Activated naive CD8-positive, alpha-beta T cell (primary cell): ENCODE data around the gene PXT1.
"Not testable (repeated sequence)": the region's sequence is repeated elsewhere in the genome, so short reads cannot be mapped to it uniquely, and the experiment has no call there.

Experiments used
- H3K27ac Mint-ChIP-seq: one replicate; pipeline ENCODE4 v1.8.0; 2021; ENCODE audit warnings: mixed read lengths
- H3K27me3 Mint-ChIP-seq: one replicate; pipeline ENCODE4 v1.8.0; 2021; ENCODE audit warnings: mixed read lengths
- H3K36me3 Mint-ChIP-seq: one replicate; pipeline ENCODE4 v1.8.0; 2021; ENCODE audit warnings: mixed read lengths
- H3K4me1 Mint-ChIP-seq: one replicate; pipeline ENCODE4 v1.8.0; 2021; ENCODE audit warnings: low read depth, mixed read lengths
- H3K4me3 Mint-ChIP-seq: one replicate; pipeline ENCODE4 v1.8.0; 2021; ENCODE audit warnings: mild to moderate bottlenecking, mixed read lengths
- H3K9me3 Mint-ChIP-seq: one replicate; pipeline ENCODE4 v1.8.0; 2021; ENCODE audit warnings: low read depth, mixed read lengths

PXT1 gene

GRCh38 chr6:36428911-36429310, 13.7 kb downstream of the PXT1 start:
- Mint-ChIP-seq H3K9me3 (no peaks in the 10 kb centered on the region), H3K36me3 (no peaks in the 10 kb centered on the region), H3K4me1 (peaks cover 3% of the 10 kb centered on the region), H3K4me3 (no peak overlapping the region), H3K27me3 (no peaks in the 10 kb centered on the region), H3K27ac (no peak overlapping the region)

DNA sequence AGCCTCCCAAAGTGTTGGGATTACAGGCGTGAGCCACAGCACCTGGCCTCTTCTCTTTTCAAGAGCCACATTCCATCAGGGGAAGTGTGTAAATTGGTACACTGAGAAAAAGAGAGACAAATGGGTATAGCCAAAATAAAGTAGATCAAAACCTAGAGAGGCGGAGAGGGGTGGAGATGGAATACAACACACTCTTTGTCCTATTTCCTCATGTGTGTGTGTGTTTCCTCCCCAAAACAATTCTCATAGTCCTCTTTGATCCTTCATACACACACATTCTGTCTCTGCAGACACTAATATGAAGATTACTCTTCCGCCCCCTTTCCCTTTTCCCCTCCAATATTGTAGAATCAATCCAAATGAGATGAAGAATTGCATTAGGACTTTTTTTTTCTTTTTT, 16.0 kb downstream of the PXT1 start:
- Mint-ChIP-seq H3K36me3 (no peaks in the 10 kb centered on the region), H3K27ac (no peak overlapping the region), H3K4me3 (no peak overlapping the region), H3K4me1 (peaks cover 17% of the 10 kb centered on the region), H3K9me3 (no peaks in the 10 kb centered on the region), H3K27me3 (no peaks in the 10 kb centered on the region)

DNA sequence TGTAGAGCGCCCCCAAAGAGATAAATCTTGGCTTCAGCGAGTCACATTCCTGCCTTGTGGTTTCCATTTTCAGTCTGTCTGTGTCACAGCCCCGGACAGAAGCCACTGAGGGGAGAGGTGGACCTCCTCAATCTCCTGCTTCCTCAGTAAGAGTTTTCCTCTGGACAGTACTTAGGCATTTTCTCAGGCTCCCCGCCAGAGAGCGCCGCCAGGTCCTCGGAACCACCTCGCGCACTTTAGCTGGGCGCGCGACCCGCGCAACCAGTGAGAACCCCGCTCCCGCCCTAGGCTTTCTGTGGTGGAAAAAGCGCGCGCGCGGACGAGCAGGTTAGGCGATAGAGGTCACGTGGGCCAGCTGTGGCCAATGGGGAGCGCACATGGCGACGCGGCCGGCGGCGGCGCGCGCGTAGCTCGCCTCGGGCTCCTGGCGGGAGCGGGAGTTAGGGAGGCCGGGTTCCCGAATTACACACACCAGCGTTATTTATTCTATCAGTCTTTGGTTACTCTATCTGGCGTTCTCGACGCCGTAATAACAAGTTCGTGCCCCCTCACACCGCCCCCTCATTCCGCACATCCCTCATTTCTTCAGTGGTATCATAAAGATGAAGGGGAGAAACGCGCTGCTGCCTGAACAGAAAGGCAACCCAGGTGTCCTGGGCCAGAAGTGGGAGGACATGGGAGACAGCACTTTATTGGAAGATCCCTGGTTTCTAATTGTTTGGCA, 19.4 kb downstream of the PXT1 start:
- no peaks in the 10 kb centered on the region for H3K36me3 Mint-ChIP-seq
- peak overlapping the region; percentile 92 for H3K27ac Mint-ChIP-seq
- no peaks in the 10 kb centered on the region for H3K9me3 Mint-ChIP-seq
- peaks cover 17% of the 10 kb centered on the region for H3K4me1 Mint-ChIP-seq
- peak overlapping the region; percentile 91 for H3K4me3 Mint-ChIP-seq
- H3K27me3 Mint-ChIP-seq: no peaks in the 10 kb centered on the region

- Mint-ChIP-seq H3K36me3 (no peaks in the 10 kb centered on the region), H3K4me1 (peaks cover 17% of the 10 kb centered on the region), H3K4me3 (peak overlapping the region; percentile 91), H3K27ac (peak overlapping the region; percentile 92), H3K27me3 (no peaks in the 10 kb centered on the region), H3K9me3 (no peaks in the 10 kb centered on the region)
Measured at GRCh38 chr6:36422714-36423100, 19.9 kb downstream of the PXT1 start.

DNA sequence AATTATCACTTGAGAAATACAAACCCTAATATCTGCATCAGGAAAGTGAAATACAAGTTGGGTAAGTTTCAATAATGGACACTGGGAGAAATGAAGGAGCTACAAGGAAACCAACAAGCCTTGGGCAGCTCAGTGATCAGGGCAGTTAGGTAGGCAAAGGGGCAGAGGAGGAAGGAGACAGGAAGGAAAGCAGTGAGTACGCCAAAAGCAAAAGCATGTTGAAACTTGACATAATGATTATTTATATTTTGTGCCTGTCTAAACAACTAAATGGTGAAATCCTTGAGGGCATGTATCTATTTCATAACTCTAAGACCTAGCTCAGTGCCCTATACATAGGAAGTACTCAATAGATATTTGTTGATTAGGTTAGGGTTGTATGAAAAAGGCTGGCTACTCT, 23.3 kb downstream of the PXT1 start:
- Mint-ChIP-seq H3K4me1 (peaks cover 14% of the 10 kb centered on the region), H3K9me3 (no peaks in the 10 kb centered on the region), H3K36me3 (no peaks in the 10 kb centered on the region), H3K27me3 (no peaks in the 10 kb centered on the region), H3K27ac (no peak overlapping the region), H3K4me3 (no peak overlapping the region)

GRCh38 chr6:36418558-36418957, 24.1 kb downstream of the PXT1 start:
- Mint-ChIP-seq H3K27ac (no peak overlapping the region), H3K27me3 (no peaks in the 10 kb centered on the region), H3K4me3 (no peak overlapping the region), H3K4me1 (peaks cover 10% of the 10 kb centered on the region), H3K36me3 (no peaks in the 10 kb centered on the region), H3K9me3 (no peaks in the 10 kb centered on the region)

DNA sequence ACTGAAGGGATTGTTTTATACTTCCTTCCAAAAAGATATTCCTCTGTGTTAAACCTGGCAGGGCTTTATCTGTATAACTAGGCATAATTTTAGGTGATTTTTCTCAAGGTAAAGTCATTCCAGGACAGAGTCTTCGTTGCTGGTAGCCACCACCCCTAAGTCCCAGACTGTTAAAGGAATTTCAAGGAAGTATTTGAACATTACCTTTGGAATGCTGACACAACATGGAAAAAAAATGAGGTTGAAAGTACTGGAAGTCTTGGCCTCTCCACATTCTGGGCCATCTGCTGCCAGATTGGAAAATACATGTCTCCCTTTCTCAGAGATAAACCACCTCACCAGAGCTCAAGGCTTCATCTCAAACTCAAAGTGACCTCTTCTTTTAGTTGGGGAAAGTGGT, 28.2 kb downstream of the PXT1 start:
- H3K4me1 Mint-ChIP-seq: no peaks in the 10 kb centered on the region
- H3K27ac Mint-ChIP-seq: no peak overlapping the region
- H3K4me3 Mint-ChIP-seq: no peak overlapping the region
- no peaks in the 10 kb centered on the region for H3K27me3 Mint-ChIP-seq
- peaks cover 3% of the 10 kb centered on the region for H3K36me3 Mint-ChIP-seq
- peaks cover 4% of the 10 kb centered on the region for H3K9me3 Mint-ChIP-seq

DNA sequence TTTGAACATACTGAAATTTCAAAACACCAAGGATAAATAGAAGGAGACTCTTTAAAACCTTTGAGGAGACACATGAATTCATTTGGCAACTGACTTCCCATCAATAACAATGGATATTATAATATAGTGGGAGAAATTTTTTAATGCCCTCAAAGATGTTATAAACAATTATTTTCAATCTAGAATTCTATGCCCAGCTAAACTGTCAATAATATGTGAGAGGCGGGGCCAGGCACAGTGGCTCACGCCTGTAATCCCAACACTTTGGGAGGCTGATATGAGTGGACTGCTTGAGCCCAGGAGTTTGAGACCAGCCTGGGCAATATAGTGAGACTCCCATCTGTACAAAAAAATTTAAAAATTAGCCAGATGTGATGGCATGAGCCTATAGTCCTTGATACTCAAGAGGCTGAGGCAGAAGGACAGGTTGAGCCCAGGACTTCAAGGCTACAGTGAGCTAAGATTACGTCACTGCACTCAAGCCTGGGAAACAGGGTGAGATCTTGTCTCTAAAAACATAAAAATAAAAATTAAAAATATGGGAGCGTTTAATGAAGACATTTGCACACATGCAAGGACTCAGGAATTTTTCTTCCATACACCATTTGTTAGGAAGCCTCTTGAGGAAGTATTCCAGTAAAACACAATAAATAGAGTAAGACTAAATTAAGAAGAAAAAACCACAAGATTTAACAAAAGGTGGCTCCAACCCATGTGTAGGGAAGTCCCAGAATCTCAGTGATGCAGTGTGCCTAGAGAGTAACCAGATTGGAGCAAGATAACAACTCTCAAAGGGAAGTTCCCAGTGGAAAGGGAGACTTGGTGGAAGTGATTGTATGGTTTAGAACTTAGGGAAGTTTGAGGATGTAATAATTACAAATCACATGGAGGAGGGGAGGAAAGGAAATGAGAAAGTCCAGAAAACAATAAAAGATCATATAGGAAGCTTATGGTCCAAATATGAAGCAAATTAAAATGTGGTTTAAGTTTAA, 28.9 kb downstream of the PXT1 start:
- Mint-ChIP-seq H3K4me3 (no peak overlapping the region), H3K9me3 (peaks cover 4% of the 10 kb centered on the region), H3K4me1 (no peaks in the 10 kb centered on the region), H3K27me3 (no peaks in the 10 kb centered on the region), H3K36me3 (peaks cover 3% of the 10 kb centered on the region), H3K27ac (no peak overlapping the region)

DNA sequence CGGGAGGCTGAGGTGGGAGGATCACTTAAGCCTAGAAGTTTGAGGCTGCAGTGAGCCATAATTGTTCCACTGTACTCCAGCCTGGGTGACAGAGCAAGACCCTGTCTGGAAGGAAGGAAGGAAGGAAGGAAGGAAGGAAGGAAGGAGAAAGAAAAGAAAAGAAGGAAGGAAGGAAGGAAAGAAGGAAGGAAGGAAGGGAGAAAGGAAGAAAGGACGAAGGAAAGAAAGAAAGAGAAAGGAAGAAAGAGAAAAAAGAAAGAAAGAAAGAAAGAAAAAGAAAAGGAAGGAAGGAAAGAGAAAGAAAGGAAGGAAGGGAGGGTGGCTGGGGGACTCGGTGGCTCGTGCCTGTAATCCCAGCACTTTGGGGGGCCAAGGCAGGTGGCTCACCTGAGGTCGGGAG, 32.9 kb downstream of the PXT1 start:
- H3K9me3 Mint-ChIP-seq, H3K4me3 Mint-ChIP-seq, H3K36me3 Mint-ChIP-seq, H3K27me3 Mint-ChIP-seq, H3K4me1 Mint-ChIP-seq, H3K27ac Mint-ChIP-seq: not testable (repeated sequence)

DNA sequence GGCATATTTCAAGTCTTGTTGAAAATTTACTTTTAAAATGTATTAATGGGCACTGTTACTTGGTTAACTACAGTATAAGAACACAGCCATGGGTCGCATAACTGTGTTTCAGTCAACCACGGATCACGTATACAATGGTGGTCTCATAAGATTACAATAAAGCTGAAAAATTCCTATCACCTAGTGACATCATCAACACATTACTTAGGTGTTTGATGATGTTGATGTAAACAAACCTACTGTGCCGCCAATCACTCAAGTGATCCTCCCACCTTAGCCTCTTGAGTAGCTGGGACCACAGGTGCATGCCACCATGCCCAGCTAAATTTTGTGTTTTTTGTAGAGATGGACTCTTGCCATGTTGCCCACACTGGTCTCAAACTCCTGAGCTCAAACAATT, 38.5 kb downstream of the PXT1 start:
- Mint-ChIP-seq H3K27me3 (peaks cover 12% of the 10 kb centered on the region), H3K36me3 (no peaks in the 10 kb centered on the region), H3K4me1 (no peaks in the 10 kb centered on the region), H3K9me3 (no peaks in the 10 kb centered on the region), H3K4me3 (no peak overlapping the region), H3K27ac (no peak overlapping the region)

DNA sequence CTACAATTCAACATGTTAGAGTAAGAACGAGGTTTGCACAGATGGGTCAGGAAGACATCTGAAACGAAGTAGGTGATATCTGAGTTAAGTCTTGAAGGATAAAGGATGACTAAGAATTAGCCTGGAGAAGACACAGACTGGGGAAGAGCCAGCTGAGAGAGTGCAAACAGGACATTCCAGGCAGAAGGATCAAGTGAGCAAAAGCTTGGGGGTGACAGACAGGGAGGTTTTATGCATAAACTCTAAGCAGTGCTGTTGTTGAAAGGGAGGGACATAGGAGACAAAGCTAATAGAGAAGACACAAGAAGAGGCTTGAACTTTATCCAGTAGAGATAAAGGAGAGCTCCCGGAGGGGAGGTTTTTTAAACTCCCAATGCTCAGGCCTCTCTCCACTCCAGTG, 40.2 kb downstream of the PXT1 start:
- no peak overlapping the region for H3K27ac Mint-ChIP-seq
- H3K27me3 Mint-ChIP-seq: peaks cover 12% of the 10 kb centered on the region
- H3K36me3 Mint-ChIP-seq: no peaks in the 10 kb centered on the region
- H3K4me1 Mint-ChIP-seq: no peaks in the 10 kb centered on the region
- no peaks in the 10 kb centered on the region for H3K9me3 Mint-ChIP-seq
- H3K4me3 Mint-ChIP-seq: no peak overlapping the region

DNA sequence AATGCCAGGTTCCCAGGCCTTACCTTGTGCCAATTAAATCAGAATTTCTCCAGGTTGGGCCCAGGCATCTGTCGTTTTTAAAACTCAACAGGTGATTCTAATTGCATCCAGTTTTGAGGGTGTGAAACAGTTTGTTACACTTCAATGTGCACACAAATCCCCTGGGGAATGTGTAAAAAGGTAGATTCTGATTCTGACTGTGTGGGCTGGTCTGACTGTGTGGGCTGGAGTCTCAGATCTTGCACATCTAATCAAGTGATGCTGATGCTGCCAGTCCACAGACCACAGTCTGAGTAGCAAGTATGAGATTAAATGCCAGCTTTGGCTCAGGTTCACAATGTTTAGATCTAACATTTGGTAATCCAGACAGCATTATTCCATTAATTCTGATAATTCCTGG, 42.7 kb downstream of the PXT1 start:
- Mint-ChIP-seq H3K9me3 (no peaks in the 10 kb centered on the region), H3K27me3 (peaks cover 9% of the 10 kb centered on the region), H3K4me1 (no peaks in the 10 kb centered on the region), H3K4me3 (no peak overlapping the region), H3K27ac (no peak overlapping the region), H3K36me3 (no peaks in the 10 kb centered on the region)

DNA sequence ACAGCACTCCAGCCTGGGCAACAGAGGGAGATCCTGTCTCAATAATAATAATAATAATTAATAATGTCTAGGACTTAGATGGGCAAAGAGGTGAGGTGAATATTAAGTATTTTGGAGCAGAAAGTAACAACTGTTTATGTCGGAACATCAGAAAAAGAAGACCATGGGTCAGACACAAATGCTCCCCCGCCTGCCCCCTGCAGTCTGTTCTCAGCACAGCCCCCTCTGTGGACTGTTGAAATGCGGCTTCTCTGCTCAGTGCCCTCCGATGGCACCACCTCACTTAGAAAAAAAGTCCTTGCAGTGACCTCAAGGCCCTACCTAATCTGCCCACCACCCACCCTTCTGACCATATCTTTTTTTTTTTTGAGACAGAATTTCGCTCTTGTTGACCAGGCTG, 50.0 kb downstream of the PXT1 start:
- Mint-ChIP-seq H3K36me3 (no peaks in the 10 kb centered on the region), H3K4me3 (no peak overlapping the region), H3K9me3 (no peaks in the 10 kb centered on the region), H3K27ac (no peak overlapping the region), H3K4me1 (peaks cover 6% of the 10 kb centered on the region), H3K27me3 (peaks cover 4% of the 10 kb centered on the region)

- no peak overlapping the region for H3K4me3 Mint-ChIP-seq
- peaks cover 25% of the 10 kb centered on the region for H3K4me1 Mint-ChIP-seq
- peaks cover 14% of the 10 kb centered on the region for H3K27me3 Mint-ChIP-seq
- H3K36me3 Mint-ChIP-seq: no peaks in the 10 kb centered on the region
- no peak overlapping the region for H3K27ac Mint-ChIP-seq
- H3K9me3 Mint-ChIP-seq: no peaks in the 10 kb centered on the region
Measured at GRCh38 chr6:36389353-36389752, 53.3 kb downstream of the PXT1 start.

DNA sequence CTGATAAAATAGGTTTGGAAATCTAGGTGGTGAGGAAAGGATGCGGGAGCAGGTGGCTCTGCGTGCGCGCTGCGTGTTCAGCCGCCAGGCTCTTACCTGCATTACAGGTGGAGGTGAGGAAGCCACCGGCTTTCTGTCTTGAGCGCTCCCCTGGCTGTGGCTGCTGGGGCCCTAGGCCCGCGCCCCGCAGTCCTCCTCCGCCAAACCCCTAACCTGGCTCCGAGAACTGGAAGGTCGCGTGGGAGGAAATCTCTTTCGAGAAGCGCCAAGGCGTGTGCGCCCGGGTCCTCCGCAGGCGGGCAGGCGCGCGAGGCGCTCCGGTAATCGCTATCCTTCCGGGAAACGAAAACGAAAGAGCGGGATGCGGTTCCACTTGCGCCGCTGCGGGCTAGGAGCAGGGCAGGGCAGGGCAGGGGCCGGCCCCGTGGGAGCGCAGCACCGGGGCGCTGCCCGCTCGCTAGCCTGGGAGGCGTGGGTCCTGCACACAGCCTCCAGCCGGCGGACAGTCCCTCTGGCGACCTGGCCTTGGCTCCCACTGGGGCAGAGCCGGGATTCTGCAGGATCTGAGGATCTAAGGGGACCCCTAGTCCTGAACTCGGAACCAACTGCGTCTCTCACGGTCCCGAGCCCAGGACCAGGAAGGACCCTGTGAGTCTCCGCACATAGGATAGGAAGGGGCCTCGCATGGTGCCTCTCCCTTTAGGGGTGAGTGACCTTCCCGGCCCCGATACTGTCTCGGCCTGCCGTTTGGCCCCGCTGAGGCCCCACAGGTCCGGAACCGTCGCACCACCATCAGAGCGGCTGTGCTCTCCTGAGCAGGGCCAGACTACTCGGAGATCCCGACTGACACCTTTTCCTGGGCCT, 55.0 kb downstream of the PXT1 start, which contains the start of gene ETV7:
Gene ETV7 (minus strand): TSS at position 230 of the 864 bp plus-strand sequence. CDS start 128 bp downstream, at position 102.
- Mint-ChIP-seq H3K4me3 (peak within 1 kb of the TSS; percentile 87), H3K9me3 (no peaks in the 10 kb centered on the region), H3K4me1 (peaks cover 25% of the 10 kb centered on the region), H3K36me3 (no peaks in the 10 kb centered on the region), H3K27me3 (peaks cover 14% of the 10 kb centered on the region), H3K27ac (peak within 1 kb of the TSS; percentile 83)
